ENCODE data around the gene LSG1.

DNA sequence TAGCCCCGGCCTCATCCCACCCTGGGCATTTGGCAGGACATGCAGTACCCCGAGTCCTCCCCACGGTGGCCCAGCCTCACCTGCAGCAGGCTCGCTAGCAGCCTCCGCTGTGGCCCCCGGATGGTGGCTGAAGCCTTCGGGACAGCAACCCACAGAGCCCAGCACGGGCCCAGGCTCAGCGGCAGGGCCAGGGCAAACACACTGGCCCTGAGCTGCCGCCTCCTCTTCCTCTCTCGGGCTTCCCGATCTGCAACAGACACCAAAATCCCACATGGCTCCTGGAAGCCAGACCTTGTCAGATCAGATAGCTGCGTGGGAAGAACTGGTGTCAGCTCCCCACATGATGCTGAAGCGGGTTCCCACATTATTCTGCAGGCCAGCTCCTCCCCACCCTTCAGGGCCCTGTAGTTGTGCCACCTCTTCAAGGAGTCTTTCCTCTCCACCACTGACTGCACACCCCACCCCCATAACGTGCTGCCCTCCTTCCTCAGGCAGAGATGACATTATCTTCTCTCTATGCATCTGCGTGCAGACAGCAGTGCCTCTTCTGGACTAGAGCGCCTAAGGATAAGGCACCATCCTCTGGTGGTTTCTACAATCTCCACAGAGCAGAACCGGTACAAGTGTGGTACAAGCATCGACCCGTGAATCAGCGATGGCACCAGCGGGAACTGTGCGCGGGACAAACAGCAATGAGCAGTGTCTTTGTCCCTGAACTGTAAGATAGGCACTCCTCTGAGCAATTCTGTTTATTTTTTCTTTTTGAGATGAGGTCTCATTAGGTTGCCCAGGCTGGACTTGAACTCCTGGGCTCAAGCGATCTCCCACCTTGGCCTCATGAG is 48.3 kb downstream of the LSG1 start:
- TF ChIP-seq, protein P1, sequence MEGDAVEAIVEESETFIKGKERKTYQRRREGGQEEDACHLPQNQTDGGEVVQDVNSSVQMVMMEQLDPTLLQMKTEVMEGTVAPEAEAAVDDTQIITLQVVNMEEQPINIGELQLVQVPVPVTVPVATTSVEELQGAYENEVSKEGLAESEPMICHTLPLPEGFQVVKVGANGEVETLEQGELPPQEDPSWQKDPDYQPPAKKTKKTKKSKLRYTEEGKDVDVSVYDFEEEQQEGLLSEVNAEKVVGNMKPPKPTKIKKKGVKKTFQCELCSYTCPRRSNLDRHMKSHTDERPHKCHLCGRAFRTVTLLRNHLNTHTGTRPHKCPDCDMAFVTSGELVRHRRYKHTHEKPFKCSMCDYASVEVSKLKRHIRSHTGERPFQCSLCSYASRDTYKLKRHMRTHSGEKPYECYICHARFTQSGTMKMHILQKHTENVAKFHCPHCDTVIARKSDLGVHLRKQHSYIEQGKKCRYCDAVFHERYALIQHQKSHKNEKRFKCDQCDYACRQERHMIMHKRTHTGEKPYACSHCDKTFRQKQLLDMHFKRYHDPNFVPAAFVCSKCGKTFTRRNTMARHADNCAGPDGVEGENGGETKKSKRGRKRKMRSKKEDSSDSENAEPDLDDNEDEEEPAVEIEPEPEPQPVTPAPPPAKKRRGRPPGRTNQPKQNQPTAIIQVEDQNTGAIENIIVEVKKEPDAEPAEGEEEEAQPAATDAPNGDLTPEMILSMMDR (IDR thresholded peaks at IDR 0.05; ENCODE audit: insufficient read depth, low read length, poor library complexity, severe bottlenecking) = no peak
- TF ChIP-seq EZH2phosphoT487 (conservative IDR thresholded peaks at IDR 0.05; ENCODE audit: low read length) = no peak
